RWPE1 (cell line): ENCODE results near the gene SLIT1.
"Not testable (repeated sequence)": the region's sequence is repeated elsewhere in the genome, so short reads cannot be mapped to it uniquely, and the experiment has no call there.

Experiments used
- CTCF ChIA-PET: fragments of 350-600 bp; sonication (Branson Sonifier 250); formaldehyde crosslinking; extraction: SDS; loops from one replicate; lab custom pipeline; 2021; lab: Yijun Ruan, JAX
- POLR2A ChIA-PET: fragments of 400-600 bp; formaldehyde crosslinking; extraction: SDS; loops from one replicate; lab custom pipeline; 2020; ENCODE audit warnings: antibody characterized with exemption; ENCODE audit not compliant: low non-redundant PET; lab: Yijun Ruan, JAX
- DNase-seq: peaks from one replicate; pipeline ENCODE4 v3.0.0; 2012; ENCODE audit warnings: low spot score
- H3K27ac ChIP-seq: fragments of 450-650 bp; 2 replicates; pipeline ENCODE4 v1.5.1; 2017
- CTCF ChIP-seq: fragments of 450-650 bp; conservative IDR thresholded peaks from 2 replicates; pipeline ENCODE4 v1.5.1; 2017; ENCODE audit warnings: low read depth, mild to moderate bottlenecking

Gene SLIT1

GRCh38 chr10:97034301-97034700 is 151.5 kb downstream of the SLIT1 start:
- ChIA-PET POLR2A (interaction anchor here (0.6 kb wide), 1 partner anchor 187 kb away, joined by 3 read pairs; no protein-coding TSS in a partner anchor), CTCF (no interaction called here)

GRCh38 chr10:97033841-97034240 is 151.9 kb downstream of the SLIT1 start:
- CTCF ChIA-PET, DNase-seq, H3K27ac ChIP-seq: not testable (repeated sequence)
- POLR2A ChIA-PET: interaction anchor here (0.6 kb wide), 1 partner anchor 187 kb away, joined by 3 read pairs; no protein-coding TSS in a partner anchor

More at GRCh38 chr10:97034301-97034700, 151.5 kb downstream of the SLIT1 start:
- TF ChIP-seq CTCF: no peak
- no peak overlapping the region for H3K27ac ChIP-seq
- no peak for DNase-seq

- CTCF ChIA-PET: interaction anchor here (0.6 kb wide), 4 partner anchors 43 to 390 kb away, joined by 3 to 6 read pairs (median 3); no protein-coding TSS in a partner anchor
- no peak for TF ChIP-seq CTCF
- no peak overlapping the region for H3K27ac ChIP-seq
These were observed 153.1 kb downstream of the SLIT1 start for GRCh38 chr10:97032624-97033023.

GRCh38 chr10:97031459-97031858 is 154.3 kb downstream of the SLIT1 start:
- ChIA-PET CTCF (no interaction called here), POLR2A (no interaction called here)
- TF ChIP-seq CTCF: no peak
- DNase-seq: no peak
- H3K27ac ChIP-seq: no peak overlapping the region

More at GRCh38 chr10:97032624-97033023, 153.1 kb downstream of the SLIT1 start:
- POLR2A ChIA-PET: no interaction called here
- no peak for DNase-seq

GRCh38 chr10:97030894-97031293 is 154.9 kb downstream of the SLIT1 start:
- CTCF ChIA-PET: no interaction called here
- no peak for TF ChIP-seq CTCF
- POLR2A ChIA-PET: no interaction called here
- no peak overlapping the region for H3K27ac ChIP-seq
- DNase-seq: no peak

GRCh38 chr10:97029271-97029670 is 156.5 kb downstream of the SLIT1 start:
- TF ChIP-seq CTCF: no peak
- POLR2A ChIA-PET: no interaction called here
- no peak overlapping the region for H3K27ac ChIP-seq
- CTCF ChIA-PET: interaction anchor here (0.5 to 0.7 kb wide), 3 partner anchors 43 to 702 kb away, joined by 3 to 4 read pairs (median 3); no protein-coding TSS in a partner anchor
- no peak for DNase-seq

GRCh38 chr10:97028832-97029178 is 157.0 kb downstream of the SLIT1 start:
- POLR2A ChIA-PET: no interaction called here
- CTCF ChIA-PET: interaction anchor here (0.5 to 0.7 kb wide), 3 partner anchors 43 to 702 kb away, joined by 3 to 4 read pairs (median 3); no protein-coding TSS in a partner anchor
- H3K27ac ChIP-seq: no peak overlapping the region
- no peak for DNase-seq
- TF ChIP-seq CTCF: no peak
